SK-N-SH (cell line): ENCODE results near the gene SLC12A3. TPM values are rescaled to one million over a fixed set of nuclear protein-coding genes. Genes with fewer than 3 reads are reported as not detected.

Source experiments
- CTCF ChIA-PET: fragments of 300-600, 350-600 bp; formaldehyde crosslinking; extraction: SDS; loops from one replicate; lab custom pipeline; 2021; lab: Yijun Ruan, JAX
- POLR2A ChIA-PET: fragments of 350-600 bp; sonication (Branson Sonifier 250); formaldehyde crosslinking; extraction: SDS; loops from one replicate; lab custom pipeline; 2020; ENCODE audit warnings: antibody characterized with exemption, inconsistent platforms; lab: Yijun Ruan, JAX
- DNase-seq: peaks from one replicate; pipeline ENCODE4 v3.0.0; 2012
- H2AFZ ChIP-seq: fragments of 200-600 bp; sonication (generic); 2 replicates; pipeline ENCODE4 v1.8.1; 2016; ENCODE audit warnings: antibody characterized with exemption, mild to moderate bottlenecking, low read depth
- H3F3A ChIP-seq: fragments of 200-600 bp; sonication (generic); replicated peaks from 2 replicates; pipeline ENCODE3; 2016; ENCODE audit warnings: antibody characterized with exemption, mild to moderate bottlenecking; ENCODE audit not compliant: insufficient read depth
- H3K27ac ChIP-seq, 2 experiments: fragments of 200-500 bp in 1 of 2; fragments of 200-600 bp in 1 of 2; sonication (Bioruptor generic) in 1 of 2; sonication (generic), shearing (Covaris generic) in 1 of 2; 2 replicates each; pipeline versions ENCODE4 v1.5.1 to v1.6.1; 2014 to 2016; ENCODE audit warnings: low read depth in 2 of 2, inconsistent platforms in 1 of 2, low read length in 1 of 2, mild to moderate bottlenecking in 1 of 2, mixed read lengths in 1 of 2
- H3K27me3 ChIP-seq: fragments of 200-600 bp; sonication (generic), shearing (Covaris generic); 2 replicates; pipeline ENCODE4 v1.6.1; 2016; ENCODE audit warnings: mixed run types; ENCODE audit not compliant: insufficient read depth
- H3K36me3 ChIP-seq, 2 experiments: fragments of 200-500 bp in 1 of 2; fragments of 200-600 bp in 1 of 2; sonication (Bioruptor generic) in 1 of 2; sonication (generic) in 1 of 2; replicated peaks in 1 of 2; 2 replicates each; pipeline versions ENCODE3 to v1.5.1; 2014 to 2016; ENCODE audit warnings: low read length in 1 of 2, mild to moderate bottlenecking in 1 of 2; ENCODE audit not compliant: insufficient read depth in 2 of 2, control insufficient read depth in 1 of 2
- H3K4me1 ChIP-seq, 2 experiments: fragments of 200-500 bp in 1 of 2; fragments of 200-600 bp in 1 of 2; sonication (Bioruptor generic) in 1 of 2; sonication (generic), shearing (Covaris generic) in 1 of 2; 2 replicates each; pipeline versions ENCODE4 v1.5.1 to v1.6.1; 2014 to 2016; ENCODE audit warnings: low read depth in 1 of 2, low read length in 1 of 2, mixed run types in 1 of 2; ENCODE audit not compliant: insufficient read depth in 2 of 2, control insufficient read depth in 1 of 2
- H3K4me2 ChIP-seq: fragments of 200-600 bp; sonication (generic), shearing (Covaris generic); 2 replicates; pipeline ENCODE4 v1.6.1; 2017; ENCODE audit warnings: mixed run types
- H3K4me3 ChIP-seq, 2 experiments: fragments of 200-500 bp in 1 of 2; fragments of 200-600 bp in 1 of 2; sonication (Bioruptor generic) in 1 of 2; sonication (generic), shearing (Covaris generic) in 1 of 2; 2 replicates each; pipeline versions ENCODE4 v1.5.1 to v1.8.1; 2014 to 2016; ENCODE audit warnings: low read depth in 2 of 2, inconsistent platforms in 1 of 2, low read length in 1 of 2, mild to moderate bottlenecking in 1 of 2, mixed read lengths in 1 of 2, moderate library complexity in 1 of 2
- H3K79me2 ChIP-seq: fragments of 200-600 bp; sonication (generic); 2 replicates; pipeline ENCODE4 v1.8.1; 2017; ENCODE audit warnings: mild to moderate bottlenecking; ENCODE audit not compliant: insufficient read depth
- H3K9ac ChIP-seq: fragments of 200-600 bp; sonication (generic); 2 replicates; pipeline ENCODE4 v1.6.1; 2017; ENCODE audit warnings: mixed run types
- H3K9me2 ChIP-seq: fragments of 200-600 bp; sonication (generic); 2 replicates; pipeline ENCODE4 v1.6.1; 2017; ENCODE audit warnings: mixed run types
- H3K9me3 ChIP-seq: fragments of 200-600 bp; sonication (generic); 2 replicates; pipeline ENCODE4 v1.6.1; 2017; ENCODE audit warnings: mixed run types, mild to moderate bottlenecking, moderate library complexity
- H4K20me1 ChIP-seq: fragments of 200-600 bp; sonication (generic); 2 replicates; pipeline ENCODE4 v1.6.1; 2017; ENCODE audit warnings: mild to moderate bottlenecking, mixed run types; ENCODE audit not compliant: insufficient read depth
- CTCF ChIP-seq: fragments of 200-600 bp; sonication (generic); IDR thresholded peaks from 2 replicates; pipeline ENCODE4 v1.6.1; 2017; ENCODE audit warnings: antibody characterized with exemption, mild to moderate bottlenecking, moderate library complexity
- ELF1 ChIP-seq: IDR thresholded peaks from 2 replicates; pipeline ENCODE4 v1.4.0; 2012
- EP300 ChIP-seq, 2 experiments: IDR thresholded peaks; 2 replicates each; pipeline versions ENCODE4 v1.4.0 to v1.6.1; 2012; ENCODE audit warnings: borderline replicate concordance in 1 of 2, low read depth in 1 of 2, low read length in 1 of 2
- EZH2phosphoT487 ChIP-seq: fragments of 200-600 bp; sonication (generic); IDR thresholded peaks from 2 replicates; pipeline ENCODE4 v1.6.1; 2017; ENCODE audit warnings: low read depth, mixed run types, mild to moderate bottlenecking, antibody characterized with exemption, moderate library complexity, borderline replicate concordance
- FOXJ3 ChIP-seq: sonication (generic); formaldehyde crosslinking; IDR thresholded peaks from 2 replicates; pipeline ENCODE4 v1.5.1; 2020; ENCODE audit warnings: mild to moderate bottlenecking, missing genetic modification reagents
- GATA2 ChIP-seq: sonication (generic); formaldehyde crosslinking; IDR thresholded peaks from 2 replicates; pipeline ENCODE4 v1.5.0; 2020; ENCODE audit warnings: mild to moderate bottlenecking, missing genetic modification reagents
- JUND ChIP-seq: IDR thresholded peaks from 2 replicates; pipeline ENCODE4 v1.4.0; 2012
- MAX ChIP-seq: IDR thresholded peaks from 2 replicates; pipeline ENCODE4 v1.4.0; 2012; ENCODE audit warnings: low read depth
- MXI1 ChIP-seq: IDR thresholded peaks from 2 replicates; pipeline ENCODE4 v1.6.1; 2012; ENCODE audit warnings: mild to moderate bottlenecking, low read depth, low read length, improper control_type of control experiment
- RXRA ChIP-seq: IDR thresholded peaks from 2 replicates; pipeline ENCODE4 v1.4.0; 2012; ENCODE audit warnings: low read depth, mild to moderate bottlenecking, borderline replicate concordance
- SMC3 ChIP-seq: IDR thresholded peaks from 2 replicates; pipeline ENCODE4 v1.6.1; 2012; ENCODE audit warnings: low read depth, low read length, improper control_type of control experiment
- TCF12 ChIP-seq: IDR thresholded peaks from 2 replicates; pipeline ENCODE4 v1.4.0; 2012
- WGBS: methylation state at CpG from one replicate; pipeline ENCODE4 v1.1.6; 2017; ENCODE audit warnings: low lambda C conversion rate; 5-methylcytosine and 5-hydroxymethylcytosine counted together
- polyA plus RNA-seq, 3 experiments: library from polyadenylated mRNA; depleted of rRNA; stranded (reverse); fragments of >200 nt; gene quantifications; 2 replicates each; pipeline ENCODE4 v1.2.3, GENCODE V29; 2012
- TF ChIP-seq, protein P1 (sequence below): IDR thresholded peaks from 2 replicates; pipeline ENCODE4; 2012
- TF ChIP-seq, protein P2 (sequence below): IDR thresholded peaks from 2 replicates; pipeline ENCODE4 v1.4.0; 2012; ENCODE audit warnings: low read depth, borderline replicate concordance
- TF ChIP-seq, protein P3 (sequence below): fragments of 150-350 bp; IDR thresholded peaks from 2 replicates; pipeline ENCODE4 v1.6.1; 2016; ENCODE audit warnings: mild to moderate bottlenecking, low read depth, low read length

SLC12A3 gene
- polyA plus RNA-seq, 1 of the 3 experiments (the other 2 are of a cell fraction) = not detected

DNA sequence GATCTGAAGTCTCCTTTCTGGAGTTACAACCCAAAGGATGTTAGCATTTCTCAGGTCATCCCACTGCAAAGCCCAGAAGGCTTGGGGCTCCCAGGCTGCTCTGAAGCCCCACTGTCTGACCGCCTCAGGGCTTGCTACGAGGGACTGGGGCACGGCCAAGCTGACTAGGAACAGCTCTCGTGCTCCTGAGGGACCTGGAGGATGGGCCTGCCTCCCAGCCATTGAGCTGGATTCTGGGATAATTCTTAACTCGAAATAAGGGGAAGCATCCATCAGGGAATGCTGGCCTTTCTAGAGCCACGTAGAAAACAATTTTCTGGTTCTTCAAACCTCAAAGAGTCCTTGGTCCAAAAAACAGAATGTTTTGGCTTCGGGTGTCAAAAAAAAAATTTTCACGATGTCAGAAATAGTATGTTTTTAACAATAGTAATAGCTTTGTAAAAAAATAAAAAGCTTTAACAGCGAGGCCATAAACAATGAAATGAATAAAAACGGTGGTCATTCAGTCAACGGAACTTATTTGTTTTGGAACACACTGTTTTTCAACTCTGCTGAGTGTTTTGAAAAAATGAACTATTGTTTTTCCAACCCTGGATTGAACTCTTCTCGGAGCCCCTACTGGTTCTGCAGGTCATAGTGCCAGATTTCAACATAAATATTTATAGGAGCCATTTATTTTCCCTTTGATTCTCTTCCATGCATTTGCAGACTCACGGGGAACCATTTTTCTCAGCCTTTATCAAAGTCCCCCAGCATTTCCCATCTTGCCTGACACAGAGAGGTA, 50.5 kb downstream of the SLC12A3 start:
- POLR2A ChIA-PET = no interaction called here
- Histone ChIP-seq H3K27ac (no peak overlapping the region), H3K27me3 (no peaks in the 10 kb centered on the region), H3K4me1 (peaks cover 0 to 20% of the 10 kb centered on the region in 2 experiments; a peak in 1 of 4 replicates), H3K36me3 (no peaks in the 10 kb centered on the region), H3F3A (no peaks in the 10 kb centered on the region), H3K79me2 (no peaks in the 10 kb centered on the region), H3K4me3 (no peak overlapping the region), H3K9ac (no peak overlapping the region), H2AFZ (no peak overlapping the region), H4K20me1 (no peaks in the 10 kb centered on the region), H3K4me2 (no peak overlapping the region), H3K9me3 (no peaks in the 10 kb centered on the region), H3K9me2 (no peaks in the 10 kb centered on the region)
- 71% methylated on average over 13 of the region's 13 CpGs for WGBS
- CTCF ChIA-PET = no interaction called here
- no peak for TF ChIP-seq CTCF
- TF ChIP-seq EZH2phosphoT487 = no peak
- no peak for TF ChIP-seq TCF12
- TF ChIP-seq EP300 (IDR thresholded peaks at IDR 0.05; ENCODE audit: borderline replicate concordance in 1 of 2, low read depth in 1 of 2, low read length in 1 of 2) = no peak
- no peak for DNase-seq

GRCh38 chr16:56916571-56917403, 51.8 kb downstream of the SLC12A3 start:
- Histone ChIP-seq H3K36me3 (no peaks in the 10 kb centered on the region), H4K20me1 (no peaks in the 10 kb centered on the region), H3K4me3 (no peak overlapping the region), H3K9me3 (no peaks in the 10 kb centered on the region), H3K27me3 (no peaks in the 10 kb centered on the region), H2AFZ (no peak overlapping the region), H3K4me2 (no peak overlapping the region), H3K9me2 (no peaks in the 10 kb centered on the region), H3K9ac (no peak overlapping the region), H3K27ac (no peak overlapping the region), H3K4me1 (peaks cover 0 to 7% of the 10 kb centered on the region in 2 experiments; a peak in 1 of 4 replicates), H3K79me2 (no peaks in the 10 kb centered on the region), H3F3A (no peaks in the 10 kb centered on the region)
- ChIA-PET POLR2A (no interaction called here), CTCF (no interaction called here)
- no peak for DNase-seq
- 78% methylated on average over 5 of the region's 5 CpGs for WGBS
- no peak for TF ChIP-seq GATA2 (CRISPR knock-in tag)
- no peak for TF ChIP-seq EZH2phosphoT487
- no peak for TF ChIP-seq MAX
- TF ChIP-seq, protein P1, sequence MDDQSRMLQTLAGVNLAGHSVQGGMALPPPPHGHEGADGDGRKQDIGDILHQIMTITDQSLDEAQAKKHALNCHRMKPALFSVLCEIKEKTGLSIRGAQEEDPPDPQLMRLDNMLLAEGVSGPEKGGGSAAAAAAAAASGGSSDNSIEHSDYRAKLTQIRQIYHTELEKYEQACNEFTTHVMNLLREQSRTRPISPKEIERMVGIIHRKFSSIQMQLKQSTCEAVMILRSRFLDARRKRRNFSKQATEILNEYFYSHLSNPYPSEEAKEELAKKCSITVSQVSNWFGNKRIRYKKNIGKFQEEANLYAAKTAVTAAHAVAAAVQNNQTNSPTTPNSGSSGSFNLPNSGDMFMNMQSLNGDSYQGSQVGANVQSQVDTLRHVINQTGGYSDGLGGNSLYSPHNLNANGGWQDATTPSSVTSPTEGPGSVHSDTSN = no peak
- TF ChIP-seq, protein P2, sequence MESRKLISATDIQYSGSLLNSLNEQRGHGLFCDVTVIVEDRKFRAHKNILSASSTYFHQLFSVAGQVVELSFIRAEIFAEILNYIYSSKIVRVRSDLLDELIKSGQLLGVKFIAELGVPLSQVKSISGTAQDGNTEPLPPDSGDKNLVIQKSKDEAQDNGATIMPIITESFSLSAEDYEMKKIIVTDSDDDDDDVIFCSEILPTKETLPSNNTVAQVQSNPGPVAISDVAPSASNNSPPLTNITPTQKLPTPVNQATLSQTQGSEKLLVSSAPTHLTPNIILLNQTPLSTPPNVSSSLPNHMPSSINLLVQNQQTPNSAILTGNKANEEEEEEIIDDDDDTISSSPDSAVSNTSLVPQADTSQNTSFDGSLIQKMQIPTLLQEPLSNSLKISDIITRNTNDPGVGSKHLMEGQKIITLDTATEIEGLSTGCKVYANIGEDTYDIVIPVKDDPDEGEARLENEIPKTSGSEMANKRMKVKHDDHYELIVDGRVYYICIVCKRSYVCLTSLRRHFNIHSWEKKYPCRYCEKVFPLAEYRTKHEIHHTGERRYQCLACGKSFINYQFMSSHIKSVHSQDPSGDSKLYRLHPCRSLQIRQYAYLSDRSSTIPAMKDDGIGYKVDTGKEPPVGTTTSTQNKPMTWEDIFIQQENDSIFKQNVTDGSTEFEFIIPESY = no peak
- no peak for TF ChIP-seq SMC3
- TF ChIP-seq, protein P3, sequence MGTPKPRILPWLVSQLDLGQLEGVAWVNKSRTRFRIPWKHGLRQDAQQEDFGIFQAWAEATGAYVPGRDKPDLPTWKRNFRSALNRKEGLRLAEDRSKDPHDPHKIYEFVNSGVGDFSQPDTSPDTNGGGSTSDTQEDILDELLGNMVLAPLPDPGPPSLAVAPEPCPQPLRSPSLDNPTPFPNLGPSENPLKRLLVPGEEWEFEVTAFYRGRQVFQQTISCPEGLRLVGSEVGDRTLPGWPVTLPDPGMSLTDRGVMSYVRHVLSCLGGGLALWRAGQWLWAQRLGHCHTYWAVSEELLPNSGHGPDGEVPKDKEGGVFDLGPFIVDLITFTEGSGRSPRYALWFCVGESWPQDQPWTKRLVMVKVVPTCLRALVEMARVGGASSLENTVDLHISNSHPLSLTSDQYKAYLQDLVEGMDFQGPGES = no peak
- TF ChIP-seq JUND = no peak
- TF ChIP-seq MXI1 = no peak
- TF ChIP-seq RXRA = no peak
- TF ChIP-seq EP300 (IDR thresholded peaks at IDR 0.05; ENCODE audit: borderline replicate concordance in 1 of 2, low read depth in 1 of 2, low read length in 1 of 2) = no peak
- TF ChIP-seq FOXJ3 (CRISPR knock-in tag) = no peak
- no peak for TF ChIP-seq ELF1
